Suprapubic skin (tissue), 3 donors: ENCODE results near the gene EXOC6.

ENCODE experiments used
- CTCF ChIP-seq, 2 donors: fragments of 200-600 bp in 1 of 2; fragments of 450-650 bp in 1 of 2; sonication (generic) in 1 of 2; IDR thresholded peaks; one replicate each; pipeline ENCODE4 v1.5.1; 2016 to 2019; ENCODE audit warnings: antibody characterized with exemption in 2 of 2, mild to moderate bottlenecking in 1 of 2, moderate library complexity in 1 of 2
- EP300 ChIP-seq: sonication (generic); formaldehyde crosslinking; IDR thresholded peaks from one replicate; pipeline ENCODE4 v1.6.1; 2017; ENCODE audit warnings: antibody characterized with exemption
- POLR2A ChIP-seq, 2 donors: fragments of 450-650 bp; IDR thresholded peaks; one replicate each; pipeline ENCODE4 v1.6.1; 2017; ENCODE audit warnings: antibody characterized with exemption in 2 of 2, mild to moderate bottlenecking in 2 of 2, moderate library complexity in 2 of 2

- no peak for TF ChIP-seq CTCF (IDR thresholded peaks at IDR 0.05)
- TF ChIP-seq EP300, result no peak
- TF ChIP-seq POLR2A (IDR thresholded peaks at IDR 0.05), result no peak
Observed at GRCh38 chr10:92913973-92914372, 65.7 kb downstream of the EXOC6 start.
